OCI-LY3 (cell line): ENCODE measurements around the gene ZNF343.
A peak's percentile ranks its signal among the peaks of the same experiment; 100 is the strongest.

ENCODE experiments used
- H2AFZ ChIP-seq: fragments of 200-600, 300-600 bp; shearing (Covaris generic); 2 replicates; pipeline ENCODE4 v1.6.0; 2014; ENCODE audit warnings: antibody characterized with exemption, low read depth, low read length
- H3K27ac ChIP-seq: fragments of 200-600, 300-600 bp; sonication (generic); 2 replicates; pipeline ENCODE4 v1.5.1; 2014; ENCODE audit warnings: mild to moderate bottlenecking, low read length, moderate library complexity, mixed read lengths
- H3K27me3 ChIP-seq: fragments of 200-600, 300-600 bp; sonication (generic); 2 replicates; pipeline ENCODE4 v1.6.1; 2014; ENCODE audit warnings: low read depth, low read length, mixed read lengths
- H3K36me3 ChIP-seq: fragments of 200-600, 300-600 bp; sonication (generic); replicated peaks from 2 replicates; pipeline ENCODE3; 2014; ENCODE audit warnings: low read depth, low read length, mixed read lengths
- H3K4me1 ChIP-seq: fragments of 300-600, 200-600 bp; sonication (generic); 2 replicates; pipeline ENCODE4 v1.6.1; 2014; ENCODE audit warnings: low read length, mixed read lengths
- H3K4me2 ChIP-seq: fragments of 200-600, 300-600 bp; sonication (generic); 2 replicates; pipeline ENCODE4 v1.6.1; 2014; ENCODE audit warnings: low read length, mixed read lengths
- H3K4me3 ChIP-seq: fragments of 300-600, 200-600 bp; sonication (generic); 2 replicates; pipeline ENCODE4 v1.5.1; 2014; ENCODE audit warnings: antibody characterized with exemption, mild to moderate bottlenecking, low read length, moderate library complexity
- H3K79me2 ChIP-seq: fragments of 300-600, 200-600 bp; shearing (Covaris generic); 2 replicates; pipeline ENCODE4 v1.6.1; 2014; ENCODE audit warnings: mild to moderate bottlenecking, low read length, mixed read lengths
- H3K9ac ChIP-seq: fragments of 300-600, 200-600 bp; shearing (Covaris generic); 2 replicates; pipeline ENCODE4 v1.6.0; 2014; ENCODE audit warnings: mild to moderate bottlenecking, low read length, moderate library complexity
- H3K9me3 ChIP-seq: fragments of 200-600, 300-600 bp; shearing (Covaris generic); 2 replicates; pipeline ENCODE4 v1.6.1; 2014; ENCODE audit warnings: low read length, mixed read lengths; ENCODE audit not compliant: insufficient read depth
- H4K20me1 ChIP-seq: fragments of 200-600, 300-600 bp; sonication (generic); 2 replicates; pipeline ENCODE4 v1.6.1; 2016; ENCODE audit warnings: low read length, mixed read lengths; ENCODE audit not compliant: insufficient read depth
- CTCF ChIP-seq: fragments of 200-600, 300-600 bp; sonication (generic); IDR thresholded peaks from 2 replicates; pipeline ENCODE4 v1.5.1; 2014; ENCODE audit warnings: antibody characterized with exemption, low read length, low read depth
- EZH2phosphoT487 ChIP-seq: fragments of 200-600 bp; shearing (Covaris generic); IDR thresholded peaks from 2 replicates; pipeline ENCODE4 v1.6.1; 2018; ENCODE audit warnings: antibody characterized with exemption, mixed run types, low read depth

The ZNF343 gene

GRCh38 chr20:2515203-2515602, 6.5 kb upstream of the ZNF343 start:
- no peaks in the 10 kb centered on the region for H3K36me3 ChIP-seq
- H3K4me3 ChIP-seq = no peak overlapping the region
- no peak overlapping the region for H3K27ac ChIP-seq
- H3K4me2 ChIP-seq = no peak overlapping the region
- H3K9me3 ChIP-seq = no peaks in the 10 kb centered on the region
- no peaks in the 10 kb centered on the region for H3K79me2 ChIP-seq
- H3K9ac ChIP-seq = no peak overlapping the region
- H2AFZ ChIP-seq = no peak overlapping the region
- H3K27me3 ChIP-seq = peaks cover 10% of the 10 kb centered on the region
- TF ChIP-seq CTCF = no peak
- TF ChIP-seq EZH2phosphoT487 = no peak
- no peaks in the 10 kb centered on the region for H4K20me1 ChIP-seq
- no peaks in the 10 kb centered on the region for H3K4me1 ChIP-seq

- peaks cover 23% of the 10 kb centered on the region for H3K79me2 ChIP-seq
- no peaks in the 10 kb centered on the region for H3K36me3 ChIP-seq
- no peaks in the 10 kb centered on the region for H3K9me3 ChIP-seq
- H3K4me2 ChIP-seq = peak overlapping the region; percentile 79
- peaks cover 10% of the 10 kb centered on the region for H3K4me1 ChIP-seq
- H2AFZ ChIP-seq = no peak overlapping the region
- no peaks in the 10 kb centered on the region for H4K20me1 ChIP-seq
- TF ChIP-seq CTCF = no peak
- TF ChIP-seq EZH2phosphoT487 = no peak
- no peak overlapping the region for H3K9ac ChIP-seq
- H3K27ac ChIP-seq = no peak overlapping the region
- peaks cover 10% of the 10 kb centered on the region for H3K27me3 ChIP-seq
- H3K4me3 ChIP-seq = peak overlapping the region; percentile 89
Measured at GRCh38 chr20:2509794-2510193, 1.1 kb upstream of the ZNF343 start.

DNA sequence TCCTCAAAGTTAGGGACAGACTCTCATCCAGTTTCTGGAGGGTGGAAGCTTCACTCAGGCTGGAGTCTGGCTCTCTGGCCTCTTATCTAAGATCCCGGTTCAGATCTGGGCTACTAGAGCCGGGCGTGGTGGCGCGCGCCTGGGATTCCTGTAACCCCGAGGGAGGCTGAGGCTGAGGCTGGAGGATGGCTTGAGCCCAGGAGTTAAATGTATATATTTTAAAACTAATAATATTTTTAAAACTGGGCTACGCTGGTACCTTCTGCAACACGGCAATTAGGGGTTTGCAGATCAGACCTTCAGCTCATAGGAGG, 710 bp upstream of the ZNF343 start:
- Histone ChIP-seq H3K4me2 (peak overlapping the region; percentile 79), H3K27me3 (peaks cover 10% of the 10 kb centered on the region), H3K36me3 (no peaks in the 10 kb centered on the region), H3K27ac (no peak overlapping the region), H4K20me1 (no peaks in the 10 kb centered on the region), H3K79me2 (peaks cover 23% of the 10 kb centered on the region), H3K9me3 (no peaks in the 10 kb centered on the region), H3K9ac (peak overlapping the region; percentile 84), H3K4me1 (peaks cover 10% of the 10 kb centered on the region), H3K4me3 (peak overlapping the region; percentile 89), H2AFZ (peak overlapping the region; percentile 100)
- TF ChIP-seq CTCF = no peak
- TF ChIP-seq EZH2phosphoT487 = no peak

GRCh38 chr20:2507875-2508630, 662 bp downstream of the ZNF343 start:
- peak overlapping the region; percentile 100 for H2AFZ ChIP-seq
- H3K36me3 ChIP-seq = no peaks in the 10 kb centered on the region
- peaks cover 9% of the 10 kb centered on the region; the same call in 1 of the 2 replicates for H3K27me3 ChIP-seq
- H4K20me1 ChIP-seq = no peaks in the 10 kb centered on the region
- H3K9ac ChIP-seq = peak overlapping the region; percentile 84
- peaks cover 10% of the 10 kb centered on the region for H3K4me1 ChIP-seq
- no peaks in the 10 kb centered on the region for H3K9me3 ChIP-seq
- H3K4me3 ChIP-seq = peak overlapping the region; percentile 89
- H3K27ac ChIP-seq = peak overlapping the region; percentile 64
- TF ChIP-seq EZH2phosphoT487 = no peak
- no peak for TF ChIP-seq CTCF
- H3K4me2 ChIP-seq = peak overlapping the region; percentile 79
- H3K79me2 ChIP-seq = peaks cover 23% of the 10 kb centered on the region
